Measurements from ENCODE around the gene FBXL4.

GRCh38 chr6:98976674-98977385 is 29.1 kb upstream of the FBXL4 start:
- TF ChIP-seq POLR2A (IDR thresholded peaks at IDR 0.05; ENCODE audit: low read length) = no peak
- no peak for TF ChIP-seq GATA1 (IDR thresholded peaks at IDR 0.05; ENCODE audit: low read depth, low read length)

Measured in erythroblast (primary cell).